K562 (cell line): ENCODE results near the gene ARHGAP42.

Experiments
- ATF7 ChIP-seq: fragments of 450-650 bp; IDR thresholded peaks from 2 replicates; pipeline ENCODE4 v1.7.1; 2014; ENCODE audit warnings: mild to moderate bottlenecking, moderate library complexity
- BMI1 ChIP-seq: fragments of 150-350 bp; IDR thresholded peaks from 2 replicates; pipeline ENCODE4 v1.6.1; 2014; ENCODE audit warnings: low read length
- GABPA ChIP-seq: fragments of 200-800 bp; sonication (Bioruptor generic); conservative IDR thresholded peaks from 2 replicates; pipeline ENCODE4 v1.6.1; 2016; ENCODE audit warnings: low read depth, missing genetic modification characterization, missing compliant biosample characterization
- JUN ChIP-seq, 2 experiments: sonication (generic) in 1 of 2; formaldehyde crosslinking in 1 of 2; IDR thresholded peaks; 2 replicates each; pipeline versions ENCODE4 v1.6.1 to v1.8.0; 2012 to 2022; ENCODE audit warnings: borderline replicate concordance in 2 of 2, mild to moderate bottlenecking in 2 of 2, improper control_type of control experiment in 1 of 2, low read depth in 1 of 2, low read length in 1 of 2, missing genetic modification reagents in 1 of 2
- POLR3A ChIP-seq: IDR thresholded peaks from 2 replicates; pipeline ENCODE4 v1.6.1; 2011; ENCODE audit warnings: borderline replicate concordance, mild to moderate bottlenecking, moderate library complexity; ENCODE audit not compliant: insufficient read length, insufficient read depth; ENCODE audit errors: extremely low read depth
- TAF1 ChIP-seq: IDR thresholded peaks from 2 replicates; pipeline ENCODE4 v1.6.1; 2011; ENCODE audit warnings: mild to moderate bottlenecking, low read length, moderate library complexity; ENCODE audit not compliant: insufficient read depth, control insufficient read depth, severe bottlenecking; ENCODE audit errors: extremely low read depth
- ZBED1 ChIP-seq: IDR thresholded peaks from 2 replicates; pipeline ENCODE4 v1.6.1; 2014
- ZBTB8A ChIP-seq: fragments of 450-650 bp; IDR thresholded peaks from 2 replicates; pipeline ENCODE4 v1.6.1; 2018; ENCODE audit warnings: mild to moderate bottlenecking, moderate library complexity; ENCODE audit not compliant: partially characterized antibody
- ZNF274 ChIP-seq: IDR thresholded peaks from 2 replicates; pipeline ENCODE4 v1.6.1; 2011; ENCODE audit warnings: low read depth, mild to moderate bottlenecking, low read length, moderate library complexity, borderline replicate concordance
- ZNF316 ChIP-seq: fragments of 450-650 bp; IDR thresholded peaks from 2 replicates; pipeline ENCODE4 v1.6.1; 2016
- ZNF584 ChIP-seq: fragments of 200-800 bp; sonication (Bioruptor generic); IDR thresholded peaks from 2 replicates; pipeline ENCODE4 v1.6.1; 2016; ENCODE audit warnings: low read depth, mild to moderate bottlenecking, missing genetic modification characterization, missing compliant biosample characterization
- ZSCAN29 ChIP-seq: fragments of 450-650 bp; IDR thresholded peaks from 2 replicates; pipeline ENCODE4 v1.6.1; 2017
- TF ChIP-seq, protein P1 (sequence below): sonication (generic); formaldehyde crosslinking; IDR thresholded peaks from 2 replicates; pipeline ENCODE4 v1.8.1; 2023; ENCODE audit warnings: mild to moderate bottlenecking, missing genetic modification reagents

GRCh38 chr11:100703801-100704575 lies 16.9 kb downstream of the ARHGAP42 start:
- TF ChIP-seq ZBTB8A (no peak), ZNF274 (no peak), JUN (IDR thresholded peaks at IDR 0.05; ENCODE audit: borderline replicate concordance, low read depth, low read length) (no peak), JUN (CRISPR knock-in tag; IDR thresholded peaks at IDR 0.05; ENCODE audit: borderline replicate concordance) (no peak), TAF1 (no peak), ZBED1 (no peak), ZSCAN29 (no peak), BMI1 (no peak), POLR3A (no peak), GABPA (tag) (no peak), ATF7 (no peak), ZNF584 (CRISPR knock-in tag) (no peak), ZNF316 (no peak)
- TF ChIP-seq, protein P1, sequence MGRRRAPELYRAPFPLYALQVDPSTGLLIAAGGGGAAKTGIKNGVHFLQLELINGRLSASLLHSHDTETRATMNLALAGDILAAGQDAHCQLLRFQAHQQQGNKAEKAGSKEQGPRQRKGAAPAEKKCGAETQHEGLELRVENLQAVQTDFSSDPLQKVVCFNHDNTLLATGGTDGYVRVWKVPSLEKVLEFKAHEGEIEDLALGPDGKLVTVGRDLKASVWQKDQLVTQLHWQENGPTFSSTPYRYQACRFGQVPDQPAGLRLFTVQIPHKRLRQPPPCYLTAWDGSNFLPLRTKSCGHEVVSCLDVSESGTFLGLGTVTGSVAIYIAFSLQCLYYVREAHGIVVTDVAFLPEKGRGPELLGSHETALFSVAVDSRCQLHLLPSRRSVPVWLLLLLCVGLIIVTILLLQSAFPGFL (CRISPR knock-in tag), result no peak
